ENCODE results near the gene AHCYL2. TPM values are rescaled to one million over a fixed set of nuclear protein-coding genes. Genes with fewer than 3 reads are reported as not detected.
A peak's percentile ranks its signal among the peaks of the same experiment; 100 is the strongest.
"Not testable (repeated sequence)": the region's sequence is repeated elsewhere in the genome, so short reads cannot be mapped to it uniquely, and the experiment has no call there.

AHCYL2 gene
- polyA plus RNA-seq, 1 donor from 2014 or later = 5.5 TPM

GRCh38 chr7:129202058-129202777, 22.6 kb upstream of the AHCYL2 start:
- peaks cover 3 to 5% (median 4%) of the 10 kb centered on the region in 3 donors for H3K4me1 Mint-ChIP-seq
- H3K27me3 Mint-ChIP-seq = peaks cover 3% of the 10 kb centered on the region
- H3K36me3 Mint-ChIP-seq = no peaks in the 10 kb centered on the region
- H3K4me3 Mint-ChIP-seq = no peak overlapping the region
- no peak overlapping the region for H3K27ac Mint-ChIP-seq
- no peaks in the 10 kb centered on the region for H3K9me3 Mint-ChIP-seq

GRCh38 chr7:129203050-129203741, 21.6 kb upstream of the AHCYL2 start:
- H3K36me3 Mint-ChIP-seq = no peaks in the 10 kb centered on the region
- H3K27ac Mint-ChIP-seq = no peak overlapping the region
- H3K4me3 Mint-ChIP-seq = no peak overlapping the region
- no peaks in the 10 kb centered on the region for H3K9me3 Mint-ChIP-seq
- H3K27me3 Mint-ChIP-seq = peaks cover 3% of the 10 kb centered on the region
- H3K4me1 Mint-ChIP-seq = peaks cover 3 to 4% (median 4%) of the 10 kb centered on the region in 3 donors

GRCh38 chr7:129205126-129205818, 19.6 kb upstream of the AHCYL2 start:
- H3K4me1 Mint-ChIP-seq = peaks cover 4% of the 10 kb centered on the region in 3 donors
- peaks cover 3% of the 10 kb centered on the region for H3K27me3 Mint-ChIP-seq
- H3K9me3 Mint-ChIP-seq = no peaks in the 10 kb centered on the region
- peak overlapping the region in 3 of 4 donors; percentile 8 to 67 (median 56) for H3K4me3 Mint-ChIP-seq
- H3K36me3 Mint-ChIP-seq = no peaks in the 10 kb centered on the region
- H3K27ac Mint-ChIP-seq = peak overlapping the region in 2 of 3 donors; percentile 40 to 65

- Mint-ChIP-seq H3K27ac (peak overlapping the region in 2 of 3 donors; percentile 40 to 65), H3K4me3 (peak overlapping the region in 1 of 4 donors; percentile 27), H3K4me1 (peaks cover 4 to 7% (median 4%) of the 10 kb centered on the region in 3 donors), H3K27me3 (peaks cover 3% of the 10 kb centered on the region), H3K9me3 (no peaks in the 10 kb centered on the region), H3K36me3 (no peaks in the 10 kb centered on the region)
Observed at GRCh38 chr7:129205987-129206785, 18.6 kb upstream of the AHCYL2 start.

GRCh38 chr7:129208667-129209066, 16.2 kb upstream of the AHCYL2 start:
- peaks cover 4 to 7% (median 4%) of the 10 kb centered on the region in 3 donors for H3K4me1 Mint-ChIP-seq
- no peak overlapping the region for H3K4me3 Mint-ChIP-seq
- H3K27me3 Mint-ChIP-seq = peaks cover 3% of the 10 kb centered on the region

GRCh38 chr7:129209067-129209926, 15.5 kb upstream of the AHCYL2 start:
- no peaks in the 10 kb centered on the region for H3K36me3 Mint-ChIP-seq
- H3K4me3 Mint-ChIP-seq = no peak overlapping the region
- peaks cover 3% of the 10 kb centered on the region for H3K27me3 Mint-ChIP-seq
- H3K4me1 Mint-ChIP-seq = peaks cover 4 to 7% (median 4%) of the 10 kb centered on the region in 3 donors
- H3K27ac Mint-ChIP-seq = no peak overlapping the region
- H3K9me3 Mint-ChIP-seq = no peaks in the 10 kb centered on the region

More at GRCh38 chr7:129208667-129209066, 16.2 kb upstream of the AHCYL2 start:
- Mint-ChIP-seq H3K9me3 (no peaks in the 10 kb centered on the region), H3K27ac (no peak overlapping the region), H3K36me3 (no peaks in the 10 kb centered on the region)

GRCh38 chr7:129210256-129210988, 14.4 kb upstream of the AHCYL2 start:
- peak overlapping the region in 1 of 3 donors; percentile 47 for H3K27ac Mint-ChIP-seq
- peaks cover 2 to 7% (median 3%) of the 10 kb centered on the region in 3 donors for H3K4me1 Mint-ChIP-seq

GRCh38 chr7:129210989-129211312, 13.9 kb upstream of the AHCYL2 start:
- peak overlapping the region in 1 of 3 donors; percentile 47 for H3K27ac Mint-ChIP-seq
- H3K9me3 Mint-ChIP-seq = no peaks in the 10 kb centered on the region

More at GRCh38 chr7:129210256-129210988, 14.4 kb upstream of the AHCYL2 start:
- Mint-ChIP-seq H3K27me3 (peaks cover 2% of the 10 kb centered on the region), H3K9me3 (no peaks in the 10 kb centered on the region), H3K4me3 (no peak overlapping the region), H3K36me3 (no peaks in the 10 kb centered on the region)

GRCh38 chr7:129212126-129212525, 12.7 kb upstream of the AHCYL2 start:
- no peaks in the 10 kb centered on the region for H3K27me3 Mint-ChIP-seq
- no peaks in the 10 kb centered on the region for H3K36me3 Mint-ChIP-seq
- no peak overlapping the region for H3K4me3 Mint-ChIP-seq
- peaks cover 0 to 4% (median 0%) of the 10 kb centered on the region in 3 donors for H3K4me1 Mint-ChIP-seq
- H3K9me3 Mint-ChIP-seq = no peaks in the 10 kb centered on the region
- no peak overlapping the region for H3K27ac Mint-ChIP-seq

More at GRCh38 chr7:129210989-129211312, 13.9 kb upstream of the AHCYL2 start:
- peaks cover 0 to 5% (median 0%) of the 10 kb centered on the region in 3 donors for H3K4me1 Mint-ChIP-seq
- H3K27me3 Mint-ChIP-seq = no peaks in the 10 kb centered on the region
- H3K4me3 Mint-ChIP-seq = peak overlapping the region in 1 of 4 donors; percentile 63
- no peaks in the 10 kb centered on the region for H3K36me3 Mint-ChIP-seq

- Mint-ChIP-seq H3K27ac (no peak overlapping the region), H3K4me3 (no peak overlapping the region), H3K4me1 (peaks cover 0 to 4% (median 0%) of the 10 kb centered on the region in 3 donors)
Observed at GRCh38 chr7:129212596-129212995, 12.2 kb upstream of the AHCYL2 start.

GRCh38 chr7:129213828-129214227, 11.0 kb upstream of the AHCYL2 start:
- Mint-ChIP-seq H3K9me3 (no peaks in the 10 kb centered on the region), H3K4me3 (no peak overlapping the region), H3K27ac (peak overlapping the region in 1 of 3 donors; percentile 24), H3K27me3 (no peaks in the 10 kb centered on the region), H3K36me3 (no peaks in the 10 kb centered on the region), H3K4me1 (peaks cover 0 to 4% (median 0%) of the 10 kb centered on the region in 3 donors)

More at GRCh38 chr7:129212596-129212995, 12.2 kb upstream of the AHCYL2 start:
- Mint-ChIP-seq H3K27me3 (no peaks in the 10 kb centered on the region), H3K36me3 (no peaks in the 10 kb centered on the region), H3K9me3 (no peaks in the 10 kb centered on the region)

GRCh38 chr7:129215691-129216090, 9.1 kb upstream of the AHCYL2 start:
- H3K27ac Mint-ChIP-seq, H3K4me1 Mint-ChIP-seq, H3K9me3 Mint-ChIP-seq, H3K27me3 Mint-ChIP-seq, H3K36me3 Mint-ChIP-seq, H3K4me3 Mint-ChIP-seq: not testable (repeated sequence)

- not testable (repeated sequence) for H3K27ac Mint-ChIP-seq, H3K9me3 Mint-ChIP-seq, H3K4me3 Mint-ChIP-seq, H3K27me3 Mint-ChIP-seq, H3K36me3 Mint-ChIP-seq, H3K4me1 Mint-ChIP-seq
Observed at GRCh38 chr7:129216101-129216715, 8.6 kb upstream of the AHCYL2 start.
